Raji (cell line): ENCODE results near the gene HIPK4.

Experiments used
- POLR2A ChIP-seq: IDR thresholded peaks from 2 replicates; pipeline ENCODE4 v1.6.1; 2011; ENCODE audit warnings: low read depth, low read length, control low read depth; ENCODE audit not compliant: insufficient read depth

HIPK4 gene

DNA sequence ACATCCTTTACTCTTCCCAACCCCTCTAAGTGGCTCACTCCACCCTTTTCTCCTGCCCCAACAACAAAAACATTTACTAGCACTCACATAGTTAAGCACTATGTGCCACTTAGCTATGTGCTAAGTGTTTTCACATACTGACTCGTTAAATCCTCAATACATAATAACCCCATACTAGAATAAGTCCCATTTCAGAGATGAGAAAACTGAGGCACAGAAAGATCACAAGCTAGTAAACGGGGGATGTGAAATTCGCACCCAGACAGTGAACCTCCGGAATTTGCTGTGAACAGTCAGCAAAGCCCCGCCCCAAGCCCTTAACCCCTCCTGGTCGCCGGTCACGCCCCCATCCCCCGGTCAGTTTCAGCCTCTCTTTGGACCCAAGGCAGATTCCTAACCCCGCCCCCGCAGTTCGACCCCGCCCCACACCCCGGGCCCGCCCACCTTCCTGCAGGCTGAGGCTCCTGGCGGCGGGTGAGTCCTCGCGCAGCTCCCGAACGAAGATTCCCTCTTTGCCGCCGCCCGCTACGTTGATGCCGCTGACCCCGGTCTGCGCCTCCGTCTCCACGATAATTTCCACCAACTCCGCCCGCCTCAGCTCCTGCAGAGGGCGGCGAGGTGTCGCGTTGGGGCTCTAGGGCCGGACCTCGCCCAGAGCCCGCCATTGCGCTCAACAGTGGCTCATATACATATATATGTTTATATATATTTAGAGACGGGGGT, 13.4 kb upstream of the HIPK4 start:
- no peak; the same call in 1 of the 2 replicates for TF ChIP-seq POLR2A

DNA sequence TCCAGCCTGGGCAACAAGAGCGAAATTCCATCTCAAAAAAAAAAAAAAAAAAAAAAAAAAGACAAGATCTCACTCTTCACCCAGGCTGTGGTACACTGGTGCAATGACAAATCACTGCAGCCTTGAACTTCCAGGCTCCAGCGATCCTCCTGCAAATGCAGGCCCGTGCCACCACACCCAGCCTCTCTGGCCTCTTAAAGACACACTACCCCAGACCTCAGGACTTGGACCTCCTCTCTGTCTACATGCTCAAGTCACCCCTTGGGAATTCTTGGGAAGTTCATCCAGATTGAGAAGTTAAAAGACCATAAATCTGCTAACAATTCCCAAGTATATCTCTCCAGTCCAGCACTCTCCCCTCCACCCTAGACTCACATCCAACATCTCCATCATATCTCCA, 10.6 kb upstream of the HIPK4 start:
- no peak for TF ChIP-seq POLR2A

DNA sequence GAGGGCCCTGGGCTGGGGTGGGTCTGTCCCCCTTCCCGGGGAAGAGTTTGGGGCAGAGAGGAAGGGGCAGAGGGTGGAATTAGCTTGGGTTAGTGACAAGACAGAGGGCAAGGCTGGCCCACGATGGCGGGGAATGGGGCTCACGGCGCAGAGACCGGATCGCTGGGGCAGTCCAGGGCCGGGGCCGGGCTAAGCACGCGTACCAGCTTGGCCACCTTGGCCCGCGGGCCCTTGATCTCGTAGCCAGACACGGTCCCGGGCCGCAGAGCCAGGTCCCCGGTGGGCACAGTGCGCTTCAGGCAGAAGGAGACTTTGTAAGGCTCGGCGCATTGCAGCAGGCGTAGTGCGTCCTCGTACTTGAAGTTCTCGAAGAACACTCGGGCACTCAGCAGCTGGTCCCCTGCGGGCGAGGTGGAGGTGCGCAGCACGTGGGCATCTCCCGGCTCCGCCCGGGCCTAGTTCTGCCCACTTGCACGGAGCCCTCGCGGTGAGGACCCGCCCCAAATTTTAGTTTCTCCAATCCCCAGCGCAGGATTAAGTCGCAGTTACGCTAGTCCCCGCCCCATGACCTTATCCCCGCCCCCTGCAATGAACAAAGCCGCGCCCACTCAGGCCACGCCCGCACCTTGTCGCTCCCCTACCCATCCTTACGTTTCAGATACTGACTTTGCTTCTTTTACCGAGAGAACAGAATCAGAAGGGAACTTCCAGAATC, 8.6 kb upstream of the HIPK4 start:
- TF ChIP-seq POLR2A: no peak

DNA sequence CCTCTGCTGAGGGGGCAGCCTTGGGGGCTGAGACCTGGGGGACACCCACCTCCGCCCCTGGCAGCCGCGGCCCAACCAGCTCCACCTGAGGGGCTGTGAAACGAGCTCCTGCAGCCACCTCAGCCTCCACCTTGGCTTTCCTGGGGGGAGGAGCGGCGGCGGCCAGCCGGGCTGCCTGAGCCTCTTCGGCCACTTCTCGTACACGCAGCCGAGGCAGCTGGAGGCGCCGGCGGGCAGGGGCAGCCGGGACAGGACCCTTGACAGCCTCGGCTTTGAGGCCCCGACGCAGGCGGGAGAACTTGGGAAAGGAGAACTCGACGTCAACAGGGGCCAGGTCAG, 7.6 kb upstream of the HIPK4 start:
- no peak for TF ChIP-seq POLR2A

DNA sequence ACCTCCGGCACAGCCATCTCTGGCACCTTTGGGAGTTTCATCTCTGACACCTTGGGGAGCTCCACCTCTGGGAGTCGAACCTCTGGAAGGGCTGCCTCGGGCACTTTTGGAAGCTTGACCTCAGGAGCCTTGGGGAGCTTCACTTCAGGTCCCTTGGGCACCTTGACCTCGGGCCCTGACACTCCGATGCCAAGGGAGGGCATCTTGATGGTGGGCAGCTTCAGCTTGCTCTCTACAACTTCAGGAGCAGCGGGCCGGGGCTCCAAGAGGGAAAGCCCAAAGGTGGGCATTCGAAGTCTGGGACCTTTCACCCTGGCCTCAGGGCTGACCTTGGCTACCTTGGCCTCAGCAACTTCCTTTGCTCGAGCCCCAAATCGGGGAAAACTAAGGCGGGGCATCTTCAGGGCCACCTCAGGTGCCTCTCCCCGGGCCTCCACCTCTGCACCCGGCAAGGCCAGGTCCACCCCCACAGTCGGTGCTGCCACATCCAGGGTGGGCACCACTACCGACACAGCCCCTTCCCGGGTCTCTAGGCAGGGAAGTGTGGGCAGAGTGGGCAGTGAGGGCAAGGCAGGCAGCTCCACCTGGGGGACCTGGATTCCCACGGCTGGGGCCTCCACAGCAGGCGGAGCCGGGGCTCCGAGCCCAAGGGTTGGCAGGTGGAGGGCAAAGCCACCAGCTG, 7.0 kb upstream of the HIPK4 start:
- TF ChIP-seq POLR2A: no peak

DNA sequence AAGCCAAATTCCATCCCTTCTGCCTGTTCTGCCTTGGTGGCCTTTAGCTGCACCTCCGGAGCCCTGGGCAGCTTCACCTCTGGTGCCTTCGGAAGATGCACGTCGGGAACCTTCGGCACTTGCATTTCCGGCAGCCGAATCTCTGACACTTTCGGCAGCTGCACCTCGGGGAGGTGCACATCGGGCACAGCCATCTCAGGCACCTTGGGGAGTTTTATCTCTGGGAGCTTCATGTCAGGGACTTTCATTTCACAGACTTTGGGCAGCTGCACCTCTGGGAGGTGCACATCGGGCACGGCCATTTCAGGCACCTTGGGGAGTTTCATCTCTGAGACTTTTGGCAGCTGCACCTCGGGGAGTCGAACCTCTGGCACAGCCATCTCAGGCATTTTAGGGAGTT, 6.0 kb upstream of the HIPK4 start:
- TF ChIP-seq POLR2A: no peak

DNA sequence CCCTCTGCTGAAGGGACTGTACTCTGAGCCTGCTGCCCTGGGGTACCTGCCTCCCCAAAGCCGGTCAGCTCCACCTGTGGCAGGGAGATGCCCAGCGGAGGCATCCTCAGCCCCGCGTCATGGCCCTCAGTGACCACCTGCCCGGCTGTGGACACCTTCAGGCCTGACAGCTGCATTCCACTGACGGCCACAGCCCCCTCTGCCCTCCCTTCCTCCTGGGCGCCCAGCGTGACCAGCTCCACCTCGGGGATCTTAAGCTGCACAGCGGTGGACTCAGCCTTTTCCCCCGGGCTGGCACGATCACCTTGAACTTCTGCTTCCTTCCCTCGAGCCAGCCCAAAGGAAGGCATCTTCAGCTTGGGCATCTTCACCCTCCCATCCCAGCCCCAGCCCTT, 4.8 kb upstream of the HIPK4 start:
- TF ChIP-seq POLR2A: no peak

DNA sequence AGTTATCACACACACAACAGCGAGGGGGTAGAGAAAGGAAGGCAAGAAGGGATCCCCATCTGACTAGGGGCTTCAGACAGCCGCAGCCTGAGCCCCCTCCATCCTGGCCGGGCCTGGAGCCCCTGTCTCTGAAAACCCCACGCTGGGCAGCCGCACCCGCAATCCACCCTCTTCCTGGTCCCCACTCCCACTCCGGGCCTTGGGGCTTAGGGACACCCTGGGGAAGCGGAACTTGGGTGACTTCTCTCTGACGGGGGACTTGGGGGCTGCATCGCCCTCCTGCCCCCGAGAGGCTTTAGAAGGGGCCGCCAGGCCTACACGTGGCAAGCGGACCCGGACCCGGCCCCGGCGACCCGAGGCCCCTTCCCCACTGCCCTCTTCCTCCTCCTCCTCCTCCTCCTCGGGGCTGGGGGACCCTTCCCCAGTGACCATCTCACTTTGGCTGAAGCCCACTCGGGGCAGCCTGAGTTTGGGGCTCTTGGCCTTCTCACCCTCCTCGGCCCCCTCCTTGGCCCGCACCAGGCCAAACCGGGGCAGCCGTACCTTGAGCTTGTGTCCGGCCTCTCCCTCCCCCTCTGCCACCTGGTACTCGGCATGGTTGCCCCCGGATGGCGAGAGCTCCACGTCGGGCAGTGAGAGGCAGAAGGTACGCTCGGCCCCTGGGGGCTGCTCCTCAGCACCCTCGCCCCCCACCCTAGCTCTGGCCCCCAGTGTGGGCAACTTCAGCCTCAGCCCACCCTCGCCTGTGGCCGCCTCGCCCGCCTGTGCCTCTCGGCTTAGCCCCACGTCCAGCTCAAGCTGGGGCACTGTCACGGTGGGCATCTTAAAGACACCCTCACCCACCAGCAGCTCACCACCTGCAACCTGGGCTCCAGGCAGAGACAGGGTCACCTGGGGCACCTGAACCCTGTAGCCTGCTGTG, 4.2 kb upstream of the HIPK4 start:
- no peak for TF ChIP-seq POLR2A

DNA sequence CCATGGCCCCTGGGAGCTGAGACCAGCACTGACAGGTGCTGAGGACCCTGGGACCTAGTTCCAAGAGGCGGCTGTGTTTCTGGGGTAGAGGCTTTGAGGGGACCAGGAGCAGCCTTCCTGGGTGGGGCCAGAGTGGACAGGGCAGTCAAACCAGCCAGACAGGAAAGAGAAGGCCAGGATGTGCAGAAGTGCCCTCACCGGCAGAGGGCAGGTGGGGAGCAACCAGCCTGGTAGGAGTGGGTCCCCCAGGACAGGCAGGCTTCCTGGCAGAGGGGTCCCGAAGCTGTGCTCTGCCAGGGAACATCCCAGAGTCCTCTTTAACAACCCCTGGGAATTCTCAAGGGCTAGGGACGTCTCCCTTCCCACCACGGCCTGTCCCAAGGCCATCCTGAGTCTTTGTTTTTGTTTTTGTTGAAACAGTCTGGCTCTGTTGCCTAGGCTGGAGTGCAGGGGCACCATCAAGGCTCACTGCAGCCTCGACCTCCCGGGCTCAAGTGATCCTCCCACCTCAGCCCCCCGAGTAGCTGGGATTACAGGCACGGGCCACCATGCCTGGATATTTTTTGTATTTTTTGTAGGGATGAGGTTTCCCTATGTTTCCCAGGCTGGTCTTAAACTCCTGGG, 3.0 kb upstream of the HIPK4 start:
- no peak for TF ChIP-seq POLR2A

DNA sequence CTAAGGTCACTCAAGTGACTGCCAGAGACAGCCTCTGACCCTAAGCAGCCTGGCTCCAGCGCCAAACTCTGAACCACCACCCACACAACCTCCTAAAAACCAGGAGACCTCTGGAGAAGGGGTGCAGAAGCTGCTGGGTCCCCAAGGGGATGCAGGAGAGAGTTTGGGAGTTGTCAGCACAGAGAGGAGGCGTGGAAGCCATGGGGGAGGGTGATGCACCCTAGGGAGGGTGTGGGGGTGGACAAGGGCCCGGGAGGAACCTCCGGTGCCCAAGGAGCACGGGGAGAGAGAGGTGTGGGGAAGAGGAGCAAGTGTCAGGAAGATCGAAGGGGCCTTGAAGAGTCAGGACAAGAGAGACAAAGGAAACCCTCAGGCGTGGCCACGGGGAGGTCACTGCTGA, 2.1 kb upstream of the HIPK4 start:
- TF ChIP-seq POLR2A: no peak

DNA sequence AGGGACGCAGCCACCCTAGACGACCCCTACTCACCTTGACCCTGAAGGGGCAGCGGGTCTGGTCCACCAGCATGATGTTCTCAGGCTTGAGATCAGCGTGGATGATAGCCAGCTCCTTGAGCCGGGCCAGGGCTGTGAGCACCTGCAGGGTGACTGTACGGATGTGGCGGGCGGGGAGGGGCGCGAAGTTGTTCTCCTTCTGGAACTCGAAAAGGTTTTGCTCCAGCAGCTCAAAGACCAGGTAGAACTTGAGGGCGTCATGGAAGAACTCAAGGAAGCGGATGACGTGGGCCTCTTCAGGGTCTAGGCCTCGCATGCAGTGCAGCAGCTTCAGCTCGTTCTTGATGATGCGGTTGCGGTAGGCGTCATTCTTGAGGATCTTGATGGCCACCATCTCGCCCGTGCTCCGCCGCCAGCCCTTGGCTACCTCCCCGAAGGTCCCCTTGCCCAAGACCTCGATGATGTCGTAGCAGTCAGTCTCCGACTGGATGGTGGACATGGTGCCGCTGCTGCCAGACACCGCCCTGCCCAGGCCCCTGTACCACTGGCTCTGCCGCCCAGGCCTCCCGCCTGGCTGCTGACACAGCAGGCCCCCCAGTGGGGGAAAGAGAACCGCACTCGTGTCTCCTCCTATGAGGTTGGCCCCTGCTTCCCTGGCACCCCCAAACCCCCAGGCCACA, 437 bp downstream of the HIPK4 start:
- no peak for TF ChIP-seq POLR2A

DNA sequence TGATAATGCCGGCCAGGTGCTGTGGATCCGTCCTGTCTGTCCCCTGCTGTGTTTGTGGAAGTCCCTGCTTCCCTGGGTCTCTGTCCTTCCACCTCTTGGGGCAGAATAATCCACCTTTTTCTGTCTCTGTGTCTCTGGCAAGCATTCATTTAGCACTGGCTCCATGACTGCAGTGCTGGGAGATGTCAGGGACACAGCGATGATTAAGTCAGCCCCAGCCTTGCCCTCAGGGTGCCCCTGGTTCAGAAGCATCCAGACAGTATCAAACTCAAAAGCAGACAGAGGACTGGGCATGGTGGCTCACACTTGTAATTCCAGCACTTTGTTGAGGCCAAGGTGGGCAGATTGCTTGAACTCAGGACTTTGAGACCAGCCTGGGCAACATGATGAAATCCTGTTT, 1.5 kb downstream of the HIPK4 start:
- no peak for TF ChIP-seq POLR2A

DNA sequence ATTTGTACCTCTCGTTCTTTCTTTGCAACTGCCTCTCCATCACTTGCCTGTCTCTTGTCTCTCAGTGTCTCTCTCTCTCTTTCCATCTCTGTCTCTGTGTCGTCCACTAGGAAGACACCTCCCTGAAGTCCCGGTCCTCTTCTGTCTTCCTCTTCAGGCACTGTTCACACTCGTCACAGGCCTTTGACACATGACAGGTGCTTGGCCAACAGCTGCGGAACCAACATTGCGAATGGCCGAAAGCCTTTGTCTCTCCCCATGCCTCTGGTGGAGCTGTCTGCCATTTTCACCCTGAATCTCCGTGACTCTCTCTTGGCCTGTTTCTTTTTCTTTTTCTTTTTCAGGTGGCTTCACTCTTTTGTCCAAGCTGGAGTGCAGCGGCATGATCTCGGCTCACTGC, 2.8 kb downstream of the HIPK4 start:
- TF ChIP-seq POLR2A: no peak

DNA sequence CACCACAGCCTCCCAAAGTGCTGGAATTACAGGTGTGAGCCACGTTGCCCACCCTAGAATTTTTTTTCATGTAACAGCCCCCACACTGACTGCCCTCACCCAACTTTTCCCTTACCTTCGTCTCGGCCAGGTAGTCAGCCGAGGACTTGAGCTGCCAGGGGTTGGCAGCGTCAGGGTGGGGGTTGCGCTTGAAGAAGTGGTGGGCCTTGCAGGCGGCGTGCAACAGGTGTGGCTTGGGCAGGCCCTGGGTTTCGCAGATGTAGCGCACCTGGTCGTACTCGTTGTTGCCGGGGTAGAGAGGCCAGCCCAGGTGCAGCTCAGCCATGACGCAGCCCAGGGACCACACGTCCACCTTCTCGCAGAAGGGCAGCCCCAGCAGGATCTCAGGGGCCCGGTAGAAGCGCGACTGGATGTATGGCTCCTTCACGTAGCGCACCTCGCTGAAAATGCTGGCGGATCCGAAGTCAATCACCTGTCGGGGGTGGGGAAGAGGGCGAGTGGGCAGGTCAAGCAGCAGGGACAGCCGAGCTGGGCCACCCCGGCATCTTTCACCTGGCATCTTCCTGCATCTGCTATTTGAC, 6.2 kb downstream of the HIPK4 start:
- no peak for TF ChIP-seq POLR2A

DNA sequence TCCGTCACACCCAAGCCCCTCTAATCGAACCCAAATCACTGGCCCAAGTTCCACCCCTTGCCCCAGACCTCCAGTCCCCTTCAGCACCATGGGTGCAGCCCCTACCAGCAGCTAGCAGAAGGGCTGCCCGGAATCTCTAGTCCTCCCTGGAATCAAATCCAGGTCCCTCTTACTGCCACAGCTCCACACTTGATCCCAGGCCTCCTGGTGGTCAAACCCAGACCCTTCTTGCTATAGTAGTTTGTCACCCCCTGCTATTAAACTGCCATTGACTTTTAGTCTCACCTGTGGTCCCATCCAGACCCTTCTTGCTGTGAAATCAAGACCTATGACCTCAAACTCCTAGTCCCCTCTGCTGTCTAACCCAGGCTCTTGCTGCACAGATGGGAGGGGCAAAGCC, 8.7 kb downstream of the HIPK4 start:
- no peak for TF ChIP-seq POLR2A
